ENCODE data around the gene GPS1.

DNA sequence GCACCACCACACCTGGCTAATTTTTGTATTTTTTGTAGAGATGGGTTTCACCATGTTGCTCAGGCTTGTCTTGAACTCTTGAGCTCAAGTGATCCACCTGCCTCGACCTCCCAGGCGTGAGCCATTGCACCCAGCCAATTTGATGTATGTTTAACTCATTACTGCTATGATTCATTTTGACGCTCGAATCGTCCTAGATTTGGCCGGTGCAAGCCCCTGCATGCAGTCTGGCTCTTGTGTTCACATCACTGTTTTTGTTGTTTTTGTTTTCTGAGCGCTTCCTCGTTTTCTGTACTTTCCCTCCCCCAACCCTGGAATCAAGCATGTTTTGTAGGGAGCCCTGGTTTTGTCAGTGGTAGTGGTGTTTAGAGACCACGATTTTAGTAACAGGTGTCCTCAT, 21.7 kb downstream of the GPS1 start:
- TF ChIP-seq, protein P1, sequence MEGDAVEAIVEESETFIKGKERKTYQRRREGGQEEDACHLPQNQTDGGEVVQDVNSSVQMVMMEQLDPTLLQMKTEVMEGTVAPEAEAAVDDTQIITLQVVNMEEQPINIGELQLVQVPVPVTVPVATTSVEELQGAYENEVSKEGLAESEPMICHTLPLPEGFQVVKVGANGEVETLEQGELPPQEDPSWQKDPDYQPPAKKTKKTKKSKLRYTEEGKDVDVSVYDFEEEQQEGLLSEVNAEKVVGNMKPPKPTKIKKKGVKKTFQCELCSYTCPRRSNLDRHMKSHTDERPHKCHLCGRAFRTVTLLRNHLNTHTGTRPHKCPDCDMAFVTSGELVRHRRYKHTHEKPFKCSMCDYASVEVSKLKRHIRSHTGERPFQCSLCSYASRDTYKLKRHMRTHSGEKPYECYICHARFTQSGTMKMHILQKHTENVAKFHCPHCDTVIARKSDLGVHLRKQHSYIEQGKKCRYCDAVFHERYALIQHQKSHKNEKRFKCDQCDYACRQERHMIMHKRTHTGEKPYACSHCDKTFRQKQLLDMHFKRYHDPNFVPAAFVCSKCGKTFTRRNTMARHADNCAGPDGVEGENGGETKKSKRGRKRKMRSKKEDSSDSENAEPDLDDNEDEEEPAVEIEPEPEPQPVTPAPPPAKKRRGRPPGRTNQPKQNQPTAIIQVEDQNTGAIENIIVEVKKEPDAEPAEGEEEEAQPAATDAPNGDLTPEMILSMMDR (IDR thresholded peaks at IDR 0.05; ENCODE audit: poor library complexity): no peak
- TF ChIP-seq EZH2 (IDR thresholded peaks at IDR 0.05; ENCODE audit: borderline replicate concordance): no peak
